GM18907 (cell line): ENCODE results near the gene SLC8A3.

Source experiments
- ATAC-seq: cut with Tn5 transposase; IDR thresholded peaks from one replicate; pipeline ENCODE4 v1.9.1; 2021; ENCODE audit warnings: mild to moderate bottlenecking, moderate library complexity; ENCODE audit not compliant: unreplicated experiment

SLC8A3 gene

GRCh38 chr14:70073924-70074566 is 114.7 kb downstream of the SLC8A3 start:
- ATAC-seq: no peak

- no peak for ATAC-seq
Measured at GRCh38 chr14:70069186-70069585, 119.6 kb downstream of the SLC8A3 start.

GRCh38 chr14:70067810-70068209 is 120.9 kb downstream of the SLC8A3 start:
- ATAC-seq: no peak

- no peak for ATAC-seq
Measured at GRCh38 chr14:70064136-70064865, 124.5 kb downstream of the SLC8A3 start.

GRCh38 chr14:70061108-70061507 is 127.6 kb downstream of the SLC8A3 start:
- no peak for ATAC-seq

- ATAC-seq: no peak
Measured at GRCh38 chr14:70059545-70059944, 129.2 kb downstream of the SLC8A3 start.

- ATAC-seq: no peak
Measured at GRCh38 chr14:70057519-70058136, 131.1 kb downstream of the SLC8A3 start.

GRCh38 chr14:70052990-70053389 is 135.8 kb downstream of the SLC8A3 start:
- no peak for ATAC-seq

- no peak for ATAC-seq
Measured at GRCh38 chr14:70050136-70050535, 138.6 kb downstream of the SLC8A3 start.

- no peak for ATAC-seq
Measured at GRCh38 chr14:70049605-70050004, 139.1 kb downstream of the SLC8A3 start.

- ATAC-seq: no peak
Measured at GRCh38 chr14:70048313-70048654, 140.5 kb downstream of the SLC8A3 start.

GRCh38 chr14:70047598-70048312 is 141.0 kb downstream of the SLC8A3 start:
- ATAC-seq: no peak

- no peak for ATAC-seq
Measured at GRCh38 chr14:70045844-70046535, 142.8 kb downstream of the SLC8A3 start.

GRCh38 chr14:70045310-70045709 is 143.4 kb downstream of the SLC8A3 start:
- ATAC-seq: no peak

GRCh38 chr14:70043001-70043400 is 145.8 kb downstream of the SLC8A3 start:
- no peak for ATAC-seq

- no peak for ATAC-seq
Measured at GRCh38 chr14:70036665-70037064, 152.1 kb downstream of the SLC8A3 start.

- ATAC-seq: no peak
Measured at GRCh38 chr14:70034257-70034656, 154.5 kb downstream of the SLC8A3 start.

GRCh38 chr14:70033561-70033960 is 155.2 kb downstream of the SLC8A3 start:
- no peak for ATAC-seq

- no peak for ATAC-seq
Measured at GRCh38 chr14:70033116-70033515, 155.6 kb downstream of the SLC8A3 start.

- no peak for ATAC-seq
Measured at GRCh38 chr14:70032447-70032846, 156.3 kb downstream of the SLC8A3 start.

- ATAC-seq: no peak
Measured at GRCh38 chr14:70032016-70032415, 156.7 kb downstream of the SLC8A3 start.
